ENCODE results near the gene PRR22.

The PRR22 gene

DNA sequence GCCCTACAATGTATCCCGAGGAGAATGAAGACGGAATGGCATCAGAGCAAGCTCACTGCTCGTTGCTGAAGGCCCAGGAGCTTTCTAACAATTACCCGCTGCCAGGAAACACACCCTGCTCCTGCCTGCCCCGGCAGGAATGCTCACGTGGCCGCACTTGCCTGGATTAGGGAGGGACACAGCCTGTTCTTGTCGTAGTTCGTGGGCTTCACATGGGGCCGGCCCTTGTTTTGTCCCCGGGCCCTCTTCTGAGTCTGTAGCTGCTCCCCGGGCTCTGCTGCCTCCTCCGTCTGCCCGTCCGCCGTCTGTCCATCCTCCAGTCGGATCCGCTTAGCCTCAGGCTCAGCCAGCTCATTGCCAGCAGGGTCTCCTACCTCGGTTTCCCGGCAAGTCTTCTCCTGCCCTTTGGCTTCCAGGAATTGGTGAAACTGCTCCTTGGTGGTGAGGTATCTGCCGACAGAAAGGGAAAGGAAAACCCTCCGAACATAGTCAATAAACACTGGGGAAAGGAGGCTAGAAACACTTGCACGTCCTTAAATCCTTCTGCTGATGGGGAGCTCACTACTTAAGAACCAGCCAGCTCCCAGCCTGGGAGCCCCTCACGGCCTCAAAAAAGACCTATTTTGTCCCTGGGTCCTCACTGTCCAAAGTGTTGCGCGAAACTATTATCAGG lies 5.5 kb upstream of the PRR22 start:
- H3K4me3 ChIP-seq (ENCODE audit: insufficient read length, low read depth), result peak overlapping the region; percentile 88
- no peak for DNase-seq (ENCODE audit: low read depth, low spot score)
- no peaks in the 10 kb centered on the region for H3K9me3 ChIP-seq (ENCODE audit: insufficient read depth, low read length)
- no peaks in the 10 kb centered on the region for H3K27me3 ChIP-seq (ENCODE audit: insufficient read depth, insufficient read length)
- peak overlapping the region; percentile 43 for H3K9ac ChIP-seq (ENCODE audit: insufficient read length, low read depth)
- H3K36me3 ChIP-seq (ENCODE audit: insufficient read depth, insufficient read length, low read length), result peaks cover 50% of the 10 kb centered on the region
- TF ChIP-seq ZNF274 (IDR thresholded peaks at IDR 0.05; ENCODE audit: low read depth, low read length) (no peak), SUZ12 (IDR thresholded peaks at IDR 0.05; ENCODE audit: extremely low read depth, insufficient read depth, insufficient read length) (no peak), YY1 (IDR thresholded peaks at IDR 0.05; ENCODE audit: insufficient read depth, insufficient read length) (no peak)
- peaks cover 5% of the 10 kb centered on the region for H3K4me1 ChIP-seq (ENCODE audit: insufficient read depth, insufficient read length)

DNA sequence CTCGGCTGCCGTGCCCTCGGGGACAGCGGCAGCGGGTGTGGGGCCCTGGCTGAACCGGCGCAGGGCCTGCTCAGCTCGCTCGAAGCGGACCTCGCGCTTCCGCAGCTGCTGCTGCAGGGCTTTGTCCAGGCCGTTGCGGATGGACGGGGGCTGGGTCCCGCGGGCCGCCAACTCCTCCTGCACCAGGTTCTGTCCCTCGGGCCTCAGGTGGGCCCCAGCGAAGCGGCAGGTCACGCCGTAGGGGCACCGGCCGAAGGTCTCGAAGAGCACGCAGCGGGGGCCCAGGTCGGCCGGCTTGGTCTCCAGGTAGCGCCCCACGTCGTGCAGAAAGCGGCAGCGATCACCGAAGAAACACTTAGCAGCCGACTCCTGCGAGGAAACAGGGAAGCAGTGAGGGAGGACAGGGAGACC lies 4.8 kb upstream of the PRR22 start:
- peaks cover 57% of the 10 kb centered on the region for H3K36me3 ChIP-seq (ENCODE audit: insufficient read depth, insufficient read length, low read length)
- DNase-seq (ENCODE audit: low read depth, low spot score), result no peak
- no peak overlapping the region for H3K9ac ChIP-seq (ENCODE audit: insufficient read length, low read depth)
- no peak for TF ChIP-seq SUZ12 (IDR thresholded peaks at IDR 0.05; ENCODE audit: extremely low read depth, insufficient read depth, insufficient read length)
- H3K4me3 ChIP-seq (ENCODE audit: insufficient read length, low read depth), result no peak overlapping the region
- H3K27me3 ChIP-seq (ENCODE audit: insufficient read depth, insufficient read length), result no peaks in the 10 kb centered on the region
- H3K4me1 ChIP-seq (ENCODE audit: insufficient read depth, insufficient read length), result peaks cover 5% of the 10 kb centered on the region
- H3K9me3 ChIP-seq (ENCODE audit: insufficient read depth, low read length), result no peaks in the 10 kb centered on the region

- Histone ChIP-seq H3K4me1 (ENCODE audit: insufficient read depth, insufficient read length) (peaks cover 5% of the 10 kb centered on the region), H3K36me3 (ENCODE audit: insufficient read depth, insufficient read length, low read length) (peaks cover 64% of the 10 kb centered on the region), H3K27me3 (ENCODE audit: insufficient read depth, insufficient read length) (no peaks in the 10 kb centered on the region), H3K9me3 (ENCODE audit: insufficient read depth, low read length) (no peaks in the 10 kb centered on the region), H3K9ac (ENCODE audit: insufficient read length, low read depth) (no peak overlapping the region), H3K4me3 (ENCODE audit: insufficient read length, low read depth) (no peak overlapping the region)
- no peak for DNase-seq (ENCODE audit: low read depth, low spot score)
- no peak for TF ChIP-seq YY1 (IDR thresholded peaks at IDR 0.05; ENCODE audit: insufficient read depth, insufficient read length)
- TF ChIP-seq ZNF274 (IDR thresholded peaks at IDR 0.05; ENCODE audit: low read depth, low read length), result no peak
- no peak for TF ChIP-seq SUZ12 (IDR thresholded peaks at IDR 0.05; ENCODE audit: extremely low read depth, insufficient read depth, insufficient read length)
Observed at GRCh38 chr19:5788422-5788821, 3.9 kb upstream of the PRR22 start.

- Histone ChIP-seq H3K4me1 (ENCODE audit: insufficient read depth, insufficient read length) (peaks cover 5% of the 10 kb centered on the region), H3K36me3 (ENCODE audit: insufficient read depth, insufficient read length, low read length) (peaks cover 71% of the 10 kb centered on the region)
- TF ChIP-seq SUZ12 (IDR thresholded peaks at IDR 0.05; ENCODE audit: extremely low read depth, insufficient read depth, insufficient read length) (no peak), ZNF274 (IDR thresholded peaks at IDR 0.05; ENCODE audit: low read depth, low read length) (no peak), YY1 (IDR thresholded peaks at IDR 0.05; ENCODE audit: insufficient read depth, insufficient read length) (no peak)
Observed at GRCh38 chr19:5787409-5788182, 3.0 kb upstream of the PRR22 start.

DNA sequence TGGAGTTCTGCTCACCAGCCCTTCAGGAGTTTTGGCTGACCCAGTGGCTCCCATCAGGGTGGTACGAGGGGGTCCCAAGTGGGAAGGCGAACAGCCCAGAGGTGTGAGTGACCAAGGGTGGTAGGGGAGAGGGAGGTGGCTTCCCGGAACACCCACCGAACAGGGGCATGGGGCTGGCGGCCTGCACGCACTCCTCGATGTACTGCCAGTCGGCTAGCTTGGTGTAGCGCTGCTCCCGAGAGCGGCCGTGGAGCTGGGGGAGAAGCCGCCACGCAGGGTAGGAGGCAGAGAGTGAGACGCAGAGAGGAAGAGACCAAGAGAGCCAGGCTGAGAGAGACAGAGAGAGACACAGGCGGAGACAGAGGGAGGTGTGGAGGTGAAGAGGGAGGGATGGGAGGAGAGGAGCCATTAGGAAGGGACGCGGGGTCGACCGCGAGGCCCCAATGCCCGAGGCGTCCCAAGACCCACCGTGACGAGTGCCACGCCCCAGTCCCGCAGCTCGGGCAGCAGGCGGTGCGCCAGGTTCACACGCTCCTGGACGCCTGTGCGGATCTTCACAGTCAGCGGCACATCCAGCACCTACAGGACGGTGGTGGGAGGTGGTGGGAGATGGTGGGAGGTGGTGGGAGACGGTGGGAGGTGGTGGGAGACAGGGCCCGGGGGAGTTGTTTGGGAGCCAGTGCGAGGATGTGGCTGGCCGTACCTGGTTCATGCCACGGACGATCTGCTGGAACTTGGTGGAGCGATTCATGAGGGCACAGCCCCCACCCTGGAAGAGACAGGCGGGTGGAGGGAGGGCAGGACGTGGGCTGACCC lies 2.3 kb upstream of the PRR22 start:
- H3K9ac ChIP-seq (ENCODE audit: insufficient read length, low read depth), result no peak overlapping the region
- peaks cover 79% of the 10 kb centered on the region for H3K36me3 ChIP-seq (ENCODE audit: insufficient read depth, insufficient read length, low read length)
- no peak overlapping the region for H3K4me3 ChIP-seq (ENCODE audit: insufficient read length, low read depth)
- H3K27me3 ChIP-seq (ENCODE audit: insufficient read depth, insufficient read length), result no peaks in the 10 kb centered on the region
- TF ChIP-seq SUZ12 (IDR thresholded peaks at IDR 0.05; ENCODE audit: extremely low read depth, insufficient read depth, insufficient read length) (no peak), ZNF274 (IDR thresholded peaks at IDR 0.05; ENCODE audit: low read depth, low read length) (no peak), YY1 (IDR thresholded peaks at IDR 0.05; ENCODE audit: insufficient read depth, insufficient read length) (no peak)
- H3K9me3 ChIP-seq (ENCODE audit: insufficient read depth, low read length), result no peaks in the 10 kb centered on the region
- peaks cover 5% of the 10 kb centered on the region for H3K4me1 ChIP-seq (ENCODE audit: insufficient read depth, insufficient read length)
- no peak for DNase-seq (ENCODE audit: low read depth, low spot score)

More at GRCh38 chr19:5787409-5788182, 3.0 kb upstream of the PRR22 start:
- no peak for DNase-seq (ENCODE audit: low read depth, low spot score)
- H3K27me3 ChIP-seq (ENCODE audit: insufficient read depth, insufficient read length), result no peaks in the 10 kb centered on the region
- H3K9me3 ChIP-seq (ENCODE audit: insufficient read depth, low read length), result no peaks in the 10 kb centered on the region
- no peak overlapping the region for H3K9ac ChIP-seq (ENCODE audit: insufficient read length, low read depth)
- H3K4me3 ChIP-seq (ENCODE audit: insufficient read length, low read depth), result no peak overlapping the region

DNA sequence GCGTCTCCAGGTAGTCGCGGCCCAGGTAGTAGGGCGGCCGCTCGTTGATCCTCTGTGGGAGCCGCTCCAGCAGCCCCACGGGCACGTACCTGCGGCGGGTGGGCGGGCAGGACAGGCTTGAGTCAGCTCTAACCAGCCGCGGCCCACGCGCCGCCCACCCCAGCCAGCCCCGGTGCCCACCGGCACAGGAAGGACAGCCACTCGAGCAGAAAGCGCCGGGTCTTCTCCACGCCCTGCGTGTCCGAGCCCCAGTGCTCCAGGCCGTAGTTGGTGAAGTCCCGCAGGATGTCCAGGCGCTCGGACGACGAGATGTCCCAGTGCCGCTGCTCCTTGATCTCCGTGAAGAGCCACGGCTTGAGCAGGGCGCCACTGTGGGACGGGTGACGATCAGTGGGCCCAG lies 877 bp upstream of the PRR22 start:
- H3K36me3 ChIP-seq (ENCODE audit: insufficient read depth, insufficient read length, low read length), result peaks cover 81% of the 10 kb centered on the region
- H3K27me3 ChIP-seq (ENCODE audit: insufficient read depth, insufficient read length), result no peaks in the 10 kb centered on the region
- no peaks in the 10 kb centered on the region for H3K9me3 ChIP-seq (ENCODE audit: insufficient read depth, low read length)
- DNase-seq (ENCODE audit: low read depth, low spot score), result no peak
- H3K9ac ChIP-seq (ENCODE audit: insufficient read length, low read depth), result no peak overlapping the region
- H3K4me3 ChIP-seq (ENCODE audit: insufficient read length, low read depth), result no peak overlapping the region
- peaks cover 5% of the 10 kb centered on the region for H3K4me1 ChIP-seq (ENCODE audit: insufficient read depth, insufficient read length)
- TF ChIP-seq SUZ12 (IDR thresholded peaks at IDR 0.05; ENCODE audit: extremely low read depth, insufficient read depth, insufficient read length), result no peak
- TF ChIP-seq ZNF274 (IDR thresholded peaks at IDR 0.05; ENCODE audit: low read depth, low read length), result no peak
- TF ChIP-seq YY1 (IDR thresholded peaks at IDR 0.05; ENCODE audit: insufficient read depth, insufficient read length), result no peak
